Osteoblast (primary cell): Measurements from ENCODE around the gene MCCD1. TPM values are rescaled to one million over a fixed set of nuclear protein-coding genes. Genes with fewer than 3 reads are reported as not detected.

Source experiments
- DNase-seq: peaks from one replicate; pipeline ENCODE4 v3.0.0; 2011; ENCODE audit warnings: low spot score, mixed read lengths; ENCODE audit not compliant: insufficient read length; ENCODE audit errors: missing footprints
- H2AFZ ChIP-seq: 2 replicates; pipeline ENCODE4 v1.6.0; 2011; ENCODE audit warnings: mild to moderate bottlenecking, low read length
- H3K27ac ChIP-seq: 2 replicates; pipeline ENCODE4 v1.5.1; 2011; ENCODE audit warnings: mild to moderate bottlenecking, low read depth, low read length, moderate library complexity
- H3K27me3 ChIP-seq: 2 replicates; pipeline ENCODE4 v1.6.0; 2012; ENCODE audit warnings: mild to moderate bottlenecking, control low read depth, inconsistent platforms, low read length, moderate library complexity; ENCODE audit not compliant: insufficient read depth
- H3K36me3 ChIP-seq: 2 replicates; pipeline ENCODE4 v1.5.1; 2011; ENCODE audit warnings: mild to moderate bottlenecking, low read length, control low read depth, moderate library complexity; ENCODE audit not compliant: insufficient read depth
- H3K4me1 ChIP-seq: 2 replicates; pipeline ENCODE4 v1.5.1; 2011; ENCODE audit warnings: mild to moderate bottlenecking, low read length, control low read depth, moderate library complexity; ENCODE audit not compliant: insufficient read depth
- H3K4me2 ChIP-seq: 2 replicates; pipeline ENCODE4 v1.6.0; 2011; ENCODE audit warnings: mild to moderate bottlenecking, low read length; ENCODE audit not compliant: insufficient read depth
- H3K4me3 ChIP-seq: fragments of 200-600 bp; sonication (generic); 3 replicates; pipeline ENCODE4 v1.5.1; 2012; ENCODE audit warnings: mild to moderate bottlenecking, low read length, inconsistent platforms; ENCODE audit not compliant: insufficient read depth
- H3K79me2 ChIP-seq: 2 replicates; pipeline ENCODE4 v1.6.0; 2012; ENCODE audit warnings: mild to moderate bottlenecking, low read length, control low read depth, inconsistent platforms; ENCODE audit not compliant: insufficient read depth
- H3K9me3 ChIP-seq: 2 replicates; pipeline ENCODE4 v1.5.1; 2011; ENCODE audit warnings: low read depth, low read length, control low read depth
- H4K20me1 ChIP-seq: 2 replicates; pipeline ENCODE4 v1.6.0; 2012; ENCODE audit warnings: mild to moderate bottlenecking, low read length, control low read depth; ENCODE audit not compliant: insufficient read depth
- CTCF ChIP-seq: IDR thresholded peaks from 2 replicates; pipeline ENCODE4 v1.5.1; 2011; ENCODE audit warnings: mild to moderate bottlenecking, low read depth, low read length, moderate library complexity; ENCODE audit errors: extremely low read depth
- total RNA-seq: library from RNA; depleted of rRNA; stranded (reverse); fragments of >200 nt; gene quantifications from 2 replicates; pipeline ENCODE4 v1.2.3, GENCODE V29; 2012

The MCCD1 gene
- total RNA-seq, 1 donor = not detected

- Histone ChIP-seq H2AFZ (no peak overlapping the region), H3K4me1 (peaks cover 36% of the 10 kb centered on the region), H3K9me3 (no peaks in the 10 kb centered on the region), H3K27me3 (no peaks in the 10 kb centered on the region), H3K27ac (no peak overlapping the region), H3K4me3 (no peak overlapping the region), H3K4me2 (peak overlapping the region; percentile 44), H3K79me2 (peaks cover 5% of the 10 kb centered on the region), H3K36me3 (peaks cover 8% of the 10 kb centered on the region), H4K20me1 (no peaks in the 10 kb centered on the region)
- no peak for DNase-seq
- TF ChIP-seq CTCF = no peak
Observed at GRCh38 chr6:31560697-31561058, 31.9 kb downstream of the MCCD1 start.

GRCh38 chr6:31567531-31568370, 39.0 kb downstream of the MCCD1 start:
- peak; percentile 11 for DNase-seq
- no peaks in the 10 kb centered on the region for H3K79me2 ChIP-seq
- TF ChIP-seq CTCF = no peak
- no peaks in the 10 kb centered on the region for H4K20me1 ChIP-seq
- no peak overlapping the region for H3K4me3 ChIP-seq
- no peak overlapping the region for H2AFZ ChIP-seq
- no peak overlapping the region for H3K27ac ChIP-seq
- H3K4me2 ChIP-seq = no peak overlapping the region
- peaks cover 10% of the 10 kb centered on the region for H3K4me1 ChIP-seq
- H3K9me3 ChIP-seq = no peaks in the 10 kb centered on the region
- H3K27me3 ChIP-seq = no peaks in the 10 kb centered on the region
- no peaks in the 10 kb centered on the region for H3K36me3 ChIP-seq

- Histone ChIP-seq H3K9me3 (no peaks in the 10 kb centered on the region), H3K79me2 (no peaks in the 10 kb centered on the region), H3K27ac (no peak overlapping the region), H2AFZ (no peak overlapping the region), H3K4me3 (no peak overlapping the region), H3K4me1 (peaks cover 2% of the 10 kb centered on the region), H3K4me2 (no peak overlapping the region), H4K20me1 (no peaks in the 10 kb centered on the region), H3K36me3 (no peaks in the 10 kb centered on the region), H3K27me3 (no peaks in the 10 kb centered on the region)
- no peak for TF ChIP-seq CTCF
- peak; percentile 6 for DNase-seq
Observed at GRCh38 chr6:31568537-31568961, 39.8 kb downstream of the MCCD1 start.

- TF ChIP-seq CTCF = no peak
- DNase-seq = peak; percentile 11
Observed at GRCh38 chr6:31569861-31570536, 41.2 kb downstream of the MCCD1 start.

More at GRCh38 chr6:31569861-31570536, 41.2 kb downstream of the MCCD1 start:
- Histone ChIP-seq H3K79me2 (no peaks in the 10 kb centered on the region), H3K4me1 (peaks cover under 1% of the 10 kb centered on the region), H3K27me3 (no peaks in the 10 kb centered on the region), H4K20me1 (no peaks in the 10 kb centered on the region), H3K4me2 (no peak overlapping the region), H3K27ac (no peak overlapping the region), H2AFZ (no peak overlapping the region), H3K9me3 (no peaks in the 10 kb centered on the region), H3K4me3 (no peak overlapping the region), H3K36me3 (no peaks in the 10 kb centered on the region)
